Measurements from ENCODE around the gene POLD4.

Gene POLD4

GRCh38 chr11:67389477-67389876, 36.1 kb upstream of the POLD4 start:
- in situ Hi-C loops (cut with HindIII; ENCODE audit: low sequenced_read_pairs): no loop called here

GRCh38 chr11:67387518-67387917, 34.2 kb upstream of the POLD4 start:
- in situ Hi-C loops (cut with HindIII; ENCODE audit: low sequenced_read_pairs): no loop called here

GRCh38 chr11:67387069-67387468, 33.7 kb upstream of the POLD4 start:
- in situ Hi-C loops (cut with HindIII; ENCODE audit: low sequenced_read_pairs): no loop called here

- in situ Hi-C loops (cut with HindIII; ENCODE audit: low sequenced_read_pairs): no loop called here
Observed at GRCh38 chr11:67384851-67385366, 31.6 kb upstream of the POLD4 start.

GRCh38 chr11:67382276-67383136, 29.2 kb upstream of the POLD4 start:
- in situ Hi-C loops (cut with HindIII; ENCODE audit: low sequenced_read_pairs): no loop called here

- in situ Hi-C loops (cut with HindIII; ENCODE audit: low sequenced_read_pairs): no loop called here
Observed at GRCh38 chr11:67381244-67381972, 28.1 kb upstream of the POLD4 start.

GRCh38 chr11:67379061-67380058, 26.0 kb upstream of the POLD4 start:
- in situ Hi-C loops (cut with HindIII; ENCODE audit: low sequenced_read_pairs): no loop called here

GRCh38 chr11:67378544-67378943, 25.2 kb upstream of the POLD4 start:
- in situ Hi-C loops (cut with HindIII; ENCODE audit: low sequenced_read_pairs): no loop called here

- in situ Hi-C loops (cut with HindIII; ENCODE audit: low sequenced_read_pairs): no loop called here
Observed at GRCh38 chr11:67376873-67377808, 23.8 kb upstream of the POLD4 start.

- in situ Hi-C loops (cut with HindIII; ENCODE audit: low sequenced_read_pairs): no loop called here
Observed at GRCh38 chr11:67376063-67376820, 22.9 kb upstream of the POLD4 start.

GRCh38 chr11:67375320-67376055, 22.1 kb upstream of the POLD4 start:
- in situ Hi-C loops (cut with HindIII; ENCODE audit: low sequenced_read_pairs): no loop called here

- in situ Hi-C loops (cut with HindIII; ENCODE audit: low sequenced_read_pairs): no loop called here
Observed at GRCh38 chr11:67374571-67375281, 21.4 kb upstream of the POLD4 start.

GRCh38 chr11:67373648-67374570, 20.6 kb upstream of the POLD4 start:
- in situ Hi-C loops (cut with HindIII; ENCODE audit: low sequenced_read_pairs): no loop called here

GRCh38 chr11:67372993-67373647, 19.8 kb upstream of the POLD4 start, which contains the start of gene CLCF1:
CLCF1 (minus strand) TSS chr11:67373598; CDS start chr11:67373539, 59 bp downstream.
- in situ Hi-C loops (cut with HindIII; ENCODE audit: low sequenced_read_pairs): no loop called here

- in situ Hi-C loops (cut with HindIII; ENCODE audit: low sequenced_read_pairs): no loop called here
Observed at GRCh38 chr11:67372321-67372992, 19.1 kb upstream of the POLD4 start.
